GM12878 (cell line): ENCODE data around the gene GJD3. TPM values are rescaled to one million over a fixed set of nuclear protein-coding genes. Genes with fewer than 3 reads are reported as not detected.

ENCODE experiments used
- ATAC-seq: fragments of 200-7000 bp; cut with Tn5 transposase; 3 replicates; pipeline ENCODE4 v1.9.1; 2020; ENCODE audit warnings: mild to moderate bottlenecking, moderate library complexity
- BruUV-seq: library from RNA; stranded (reverse); fragments of 400-500 nt; replicated peaks from 2 replicates; lab custom pipeline; 2021; lab: Mats Ljungman, UMichigan
- CTCF ChIA-PET: fragments of 300-600 bp; sonication (Branson Sonifier 250); formaldehyde crosslinking; extraction: SDS; loops from one replicate; lab custom pipeline; 2021; ENCODE audit warnings: inconsistent platforms; lab: Yijun Ruan, JAX
- POLR2A ChIA-PET: fragments of 350-600 bp; formaldehyde crosslinking; extraction: SDS; loops from one replicate; lab custom pipeline; 2021; ENCODE audit warnings: inconsistent platforms; lab: Charles Lee
- RAD21 ChIA-PET: fragments of 300-600 bp; sonication (Branson Sonifier 250); formaldehyde crosslinking; loops from one replicate; lab custom pipeline; 2023; ENCODE audit warnings: antibody characterized with exemption; ENCODE audit not compliant: unreplicated experiment; lab: Charles Lee
- SMC1A ChIA-PET: fragments of 300-600 bp; sonication (Branson Sonifier 250); formaldehyde crosslinking; loops from one replicate; lab custom pipeline; 2023; ENCODE audit not compliant: unreplicated experiment, uncharacterized antibody; lab: Charles Lee
- DNase-seq: peaks from one replicate; pipeline ENCODE4 v3.0.0-alpha.2; 2011; ENCODE audit warnings: low read depth, low spot score
- FAIRE-seq: peaks from 3 replicates; lab custom pipeline; 2011; peaks lifted over from hg19 to GRCh38; lab: Jason Lieb, UNC
- H2AFZ ChIP-seq: 2 replicates; pipeline ENCODE4 v1.6.0; 2011; ENCODE audit warnings: low read depth, low read length, control low read depth; ENCODE audit not compliant: control insufficient read depth
- H3K27ac ChIP-seq: 2 replicates; pipeline ENCODE4 v1.5.1; 2011; ENCODE audit warnings: control low read depth; ENCODE audit not compliant: control insufficient read depth, insufficient read depth
- H3K27me3 ChIP-seq, 2 experiments: replicated peaks in 1 of 2; 2 replicates each; pipeline versions ENCODE4 v1.6.0 to v1.6.1; 2011; ENCODE audit warnings: low read length in 1 of 2; ENCODE audit not compliant: control insufficient read depth in 2 of 2, insufficient read depth in 2 of 2
- H3K36me3 ChIP-seq, 2 experiments: 2 replicates each; pipeline ENCODE4 v1.5.1; 2011; ENCODE audit warnings: low read length in 1 of 2; ENCODE audit not compliant: control insufficient read depth in 2 of 2, insufficient read depth in 2 of 2
- H3K4me1 ChIP-seq: 2 replicates; pipeline ENCODE4 v1.6.1; 2011; ENCODE audit warnings: mild to moderate bottlenecking, low read length, moderate library complexity, mixed read lengths; ENCODE audit not compliant: control insufficient read depth, insufficient read depth
- H3K4me2 ChIP-seq: 2 replicates; pipeline ENCODE4 v1.6.0; 2011; ENCODE audit warnings: control low read depth; ENCODE audit not compliant: control insufficient read depth, insufficient read depth
- H3K4me3 ChIP-seq: fragments of 200-600 bp; sonication (generic); 2 replicates; pipeline ENCODE4 v1.5.1; 2016
- H3K79me2 ChIP-seq: 2 replicates; pipeline ENCODE4 v1.6.0; 2011; ENCODE audit warnings: low read length; ENCODE audit not compliant: control insufficient read depth, insufficient read depth
- H3K9ac ChIP-seq: 2 replicates; pipeline ENCODE4 v1.8.0; 2011; ENCODE audit warnings: low read length, control low read depth, mixed read lengths; ENCODE audit not compliant: control insufficient read depth, insufficient read depth
- H3K9me3 ChIP-seq: replicated peaks from 3 replicates; pipeline ENCODE4 v1.5.1; 2011; ENCODE audit warnings: mild to moderate bottlenecking, low read length; ENCODE audit not compliant: control insufficient read depth, insufficient read depth
- H4K20me1 ChIP-seq: 2 replicates; pipeline ENCODE4 v1.6.0; 2011; ENCODE audit not compliant: control insufficient read depth, insufficient read depth
- DPF2 ChIP-seq: fragments of 450-650 bp; IDR thresholded peaks from 2 replicates; pipeline ENCODE4 v1.6.1; 2017; ENCODE audit warnings: mild to moderate bottlenecking
- NFYB ChIP-seq: IDR thresholded peaks from 2 replicates; pipeline ENCODE4 v1.6.1; 2011; ENCODE audit warnings: low read depth, mild to moderate bottlenecking, low read length, improper control_type of control experiment, moderate library complexity; ENCODE audit not compliant: insufficient read depth
- RB1 ChIP-seq: fragments of 450-650 bp; formaldehyde crosslinking; IDR thresholded peaks from 2 replicates; pipeline ENCODE4 v1.6.1; 2017; ENCODE audit warnings: mild to moderate bottlenecking, borderline replicate concordance
- SREBF1 ChIP-seq: IDR thresholded peaks from 2 replicates; pipeline ENCODE4 v1.6.1; 2012; ENCODE audit warnings: mild to moderate bottlenecking, low read length
- STAT1 ChIP-seq: fragments of 450-650 bp; conservative IDR thresholded peaks from 2 replicates; pipeline ENCODE4 v1.6.1; 2014; ENCODE audit warnings: antibody characterized with exemption, mild to moderate bottlenecking
- ZBTB40 ChIP-seq: fragments of 450-650 bp; IDR thresholded peaks from 2 replicates; pipeline ENCODE4 v1.6.1; 2016; ENCODE audit warnings: mild to moderate bottlenecking, moderate library complexity, borderline replicate concordance
- WGBS: methylation state at CpG from one replicate; pipeline ENCODE4 v1.1.6; 2016; ENCODE audit warnings: low lambda C conversion rate; ENCODE audit not compliant: insufficient replicate concordance, insufficient coverage; ENCODE audit errors: missing lambda C conversion rate; 5-methylcytosine and 5-hydroxymethylcytosine counted together
- in situ Hi-C: fragments of 300-500 bp; cut with MboI; formaldehyde crosslinking; loops from 9 replicates; pipeline ENCODE4 v1.14.3; 2018; ENCODE audit warnings: mixed read lengths
- intact Hi-C: fragments of 100-400 bp; cut with micrococcal nuclease; formaldehyde crosslinking; loops from one replicate; pipeline ENCODE4 v1.14.2; 2022; ENCODE audit not compliant: unreplicated experiment
- polyA plus RNA-seq, 11 experiments: library from polyadenylated mRNA; depleted of rRNA in 4 of 11; unstranded in 6 of 11; stranded (reverse) in 5 of 11; fragments of >200 nt; fragmentation: Nextera tagmentation in 4 of 11; fragmentation: Illumina TruSeq in 1 of 11; extraction: Ambion mirVana in 4 of 11; extraction: Trizol in 1 of 11; gene quantifications; 1 replicate in 1 of 11; 2 replicates in 10 of 11; pipeline versions ENCODE4 v1.2.1 to v1.2.3, GENCODE V29; 2011 to 2016; ENCODE audit warnings: inconsistent platforms in 2 of 11, missing spikeins in 2 of 11, low read depth in 1 of 11
- total RNA-seq, 4 experiments: library from RNA; depleted of rRNA in 3 of 4; stranded (reverse); fragments of >200 nt in 3 of 4; fragmentation: Illumina TruSeq in 1 of 4; extraction: Trizol in 1 of 4; gene quantifications; 2 replicates each; pipeline versions ENCODE4 v1.2.1 to v1.2.3, GENCODE V29; 2013 to 2021

GJD3 gene
- total and polyA plus RNA-seq, 10 of the 15 experiments (the other 5 are each of a cell fraction or from before 2014, with no cell fraction given) = 1.6 TPM; not detected in 9

- DNase-seq (no peak), FAIRE-seq (no peak), ATAC-seq (no peak)
- Histone ChIP-seq H3K27me3 (peaks cover 0 to 2% of the 10 kb centered on the region in 2 experiments; a peak in 1 of 4 replicates), H3K4me2 (no peak overlapping the region), H3K9ac (no peak overlapping the region), H4K20me1 (no peaks in the 10 kb centered on the region), H2AFZ (no peak overlapping the region), H3K4me3 (no peak overlapping the region), H3K4me1 (no peaks in the 10 kb centered on the region; the same call in none of the 2 replicates), H3K27ac (no peak overlapping the region), H3K36me3 (peaks cover 0 to 2% of the 10 kb centered on the region in 2 experiments; a peak in 1 of 4 replicates), H3K79me2 (no peaks in the 10 kb centered on the region), H3K9me3 (no peaks in the 10 kb centered on the region; the same call in 2 of the 3 replicates)
- WGBS = 58% methylated on average over 24 of the region's 32 CpGs
- no TSS peak for BruUV-seq
- ChIA-PET RAD21 (interaction anchor here (0.8 to 3.5 kb wide), 5 partner anchors 9 to 174 kb away, joined by 3 to 29 read pairs (median 3); no protein-coding TSS in a partner anchor), POLR2A (interaction anchor here (2.2 to 2.3 kb wide), 2 partner anchors 53 to 170 kb away, joined by 5 read pairs; no protein-coding TSS in a partner anchor), SMC1A (interaction anchor here (0.8 to 4.9 kb wide), 3 partner anchors 58 to 173 kb away, joined by 3 to 38 read pairs (median 3); no protein-coding TSS in a partner anchor), CTCF (interaction anchor here (0.6 to 5.9 kb wide), 14 partner anchors 15 to 285 kb away, joined by 3 to 75 read pairs (median 4); partner anchors contain the start of gene TOP2A)
- intact Hi-C loops (loop anchor here (5.0 kb wide), 2 partner anchors 81 to 186 kb away; partner anchors contain the start of gene IGFBP4), in situ Hi-C loops (no loop called here)
- TF ChIP-seq SREBF1 (no peak), NFYB (no peak)
These were observed 3.2 kb downstream of the GJD3 start for GRCh38 chr17:40361063-40361924.

GRCh38 chr17:40360091-40360490 is 4.4 kb downstream of the GJD3 start:
- no TSS peak for BruUV-seq
- H4K20me1 ChIP-seq = no peaks in the 10 kb centered on the region
- no peak overlapping the region for H3K27ac ChIP-seq
- TF ChIP-seq STAT1 = no peak
- TF ChIP-seq ZBTB40 = no peak
- no peak for TF ChIP-seq DPF2
- TF ChIP-seq RB1 = no peak
- H3K4me2 ChIP-seq = no peak overlapping the region
- in situ Hi-C loops = no loop called here
- ChIA-PET RAD21 (interaction anchor here (0.9 to 1.0 kb wide), 2 partner anchors 8 to 172 kb away, joined by 3 to 4 read pairs; no protein-coding TSS in a partner anchor), SMC1A (interaction anchor here (0.6 to 4.9 kb wide), 3 partner anchors 174 to 514 kb away, joined by 3 to 38 read pairs (median 3); no protein-coding TSS in a partner anchor), POLR2A (interaction anchor here (0.6 to 2.3 kb wide), 4 partner anchors 52 to 547 kb away, joined by 3 to 6 read pairs (median 4); no protein-coding TSS in a partner anchor), CTCF (interaction anchor here (0.9 to 5.9 kb wide), 2 partner anchors 57 to 174 kb away, joined by 3 to 75 read pairs; no protein-coding TSS in a partner anchor)
- peaks cover 0 to 10% of the 10 kb centered on the region in 2 experiments; a peak in 2 of 4 replicates for H3K36me3 ChIP-seq
- H3K4me1 ChIP-seq = no peaks in the 10 kb centered on the region; the same call in none of the 2 replicates
- peaks cover 0 to 2% of the 10 kb centered on the region in 2 experiments; a peak in 1 of 4 replicates for H3K27me3 ChIP-seq
- 61% methylated on average over 8 of the region's 8 CpGs for WGBS
- no peak overlapping the region for H2AFZ ChIP-seq
- DNase-seq (no peak), ATAC-seq (no peak), FAIRE-seq (no peak)
- intact Hi-C loops = loop anchor here (5.0 kb wide), 2 partner anchors 82 to 187 kb away; partner anchors contain the start of gene IGFBP4
- no peaks in the 10 kb centered on the region; the same call in 2 of the 3 replicates for H3K9me3 ChIP-seq
- no peaks in the 10 kb centered on the region for H3K79me2 ChIP-seq
- no peak overlapping the region for H3K9ac ChIP-seq
- no peak overlapping the region for H3K4me3 ChIP-seq
